CD8-positive, alpha-beta memory T cell (primary cell): Measurements from ENCODE around the gene MCTP2. TPM values are rescaled to one million over a fixed set of nuclear protein-coding genes. Genes with fewer than 3 reads are reported as not detected.
"Not testable (repeated sequence)": the region's sequence is repeated elsewhere in the genome, so short reads cannot be mapped to it uniquely, and the experiment has no call there.

Source experiments
- CTCF ChIA-PET: fragments of 350-600 bp; sonication (Branson Sonifier 250); formaldehyde crosslinking; loops from one replicate; lab custom pipeline; 2021; ENCODE audit warnings: antibody characterized with exemption; lab: Charles Lee
- POLR2A ChIA-PET: fragments of 350-600 bp; sonication (Branson Sonifier 250); formaldehyde crosslinking; loops from one replicate; lab custom pipeline; 2021; ENCODE audit warnings: antibody characterized with exemption; lab: Charles Lee
- DNase-seq, 5 donors: peaks; one replicate each; pipeline versions ENCODE4 v3.0.0 to v3.0.0-alpha.2; 2020 to 2022; ENCODE audit warnings: mixed read lengths in 1 of 5
- H3K27ac ChIP-seq: one replicate; pipeline ENCODE4 v1.7.0; 2013; ENCODE audit warnings: low read depth, mild to moderate bottlenecking, low read length, moderate library complexity
- H3K27me3 ChIP-seq: 2 replicates; pipeline ENCODE4 v1.7.0; 2013; ENCODE audit warnings: low read length, mild to moderate bottlenecking; ENCODE audit not compliant: insufficient read depth, poor library complexity, severe bottlenecking
- H3K36me3 ChIP-seq: 2 replicates; pipeline ENCODE4 v1.7.0; 2013; ENCODE audit warnings: mild to moderate bottlenecking, low read length, moderate library complexity; ENCODE audit not compliant: insufficient read depth
- H3K4me1 ChIP-seq: 2 replicates; pipeline ENCODE4 v1.7.0; 2013; ENCODE audit warnings: mild to moderate bottlenecking, low read length, moderate library complexity; ENCODE audit not compliant: insufficient read depth
- H3K4me3 ChIP-seq: 2 replicates; pipeline ENCODE4 v1.7.0; 2013; ENCODE audit warnings: mild to moderate bottlenecking, low read length
- H3K9me3 ChIP-seq: 2 replicates; pipeline ENCODE4 v1.7.0; 2013; ENCODE audit warnings: mild to moderate bottlenecking, low read length
- H3K27ac Mint-ChIP-seq, 8 donors: one replicate each; pipeline ENCODE4 v1.8.0; 2020 to 2021; ENCODE audit warnings: mixed read lengths in 8 of 8, mild to moderate bottlenecking in 6 of 8, inconsistent platforms in 3 of 8, moderate library complexity in 3 of 8
- H3K27me3 Mint-ChIP-seq, 2 donors: one replicate each; pipeline ENCODE4 v1.8.0; 2020 to 2021; ENCODE audit warnings: mixed read lengths in 2 of 2, mild to moderate bottlenecking in 1 of 2, moderate library complexity in 1 of 2
- H3K36me3 Mint-ChIP-seq, 3 donors: one replicate each; pipeline ENCODE4 v1.8.0; 2020 to 2021; ENCODE audit warnings: mixed read lengths in 3 of 3, inconsistent platforms in 1 of 3, mild to moderate bottlenecking in 1 of 3
- H3K4me1 Mint-ChIP-seq, 3 donors: one replicate each; pipeline ENCODE4 v1.8.0; 2020 to 2021; ENCODE audit warnings: mixed read lengths in 3 of 3, inconsistent platforms in 1 of 3, mild to moderate bottlenecking in 1 of 3
- H3K4me3 Mint-ChIP-seq, 7 donors: one replicate each; pipeline ENCODE4 v1.8.0; 2020 to 2021; ENCODE audit warnings: mixed read lengths in 7 of 7, mild to moderate bottlenecking in 6 of 7, moderate library complexity in 4 of 7, inconsistent platforms in 2 of 7
- H3K9me3 Mint-ChIP-seq, 5 donors: one replicate each; pipeline ENCODE4 v1.8.0; 2020 to 2022; ENCODE audit warnings: mixed read lengths in 5 of 5, mild to moderate bottlenecking in 3 of 5, moderate library complexity in 2 of 5, inconsistent platforms in 1 of 5
- polyA plus RNA-seq: library from polyadenylated mRNA; unstranded; fragments of 300-500 nt; fragmentation: Illumina TruSeq; gene quantifications from one replicate; pipeline ENCODE4 v1.2.3, GENCODE V29; 2021
- total RNA-seq, 2 experiments: library from RNA; stranded (reverse); gene quantifications; one replicate each; pipeline ENCODE4 v1.2.3, GENCODE V29; 2021

The MCTP2 gene
- total and polyA plus RNA-seq, 3 experiments from 2014 or later, result 13.6 to 17.0 (median 16.5) TPM

- Mint-ChIP-seq H3K9me3 (no peaks in the 10 kb centered on the region), H3K4me1 (peaks cover 72 to 96% (median 91%) of the 10 kb centered on the region in 3 donors), H3K4me3 (peak overlapping the region in 1 of 7 donors; percentile 22), H3K36me3 (no peaks in the 10 kb centered on the region), H3K27me3 (no peaks in the 10 kb centered on the region), H3K27ac (peak overlapping the region in 5 of 8 donors; percentile 5 to 56 (median 34))
- no peak overlapping the region for H3K27ac ChIP-seq
- H3K4me3 ChIP-seq, result no peak overlapping the region
- no peaks in the 10 kb centered on the region for H3K36me3 ChIP-seq
- ChIA-PET POLR2A (no interaction called here), CTCF (no interaction called here)
- no peaks in the 10 kb centered on the region for H3K27me3 ChIP-seq
- H3K9me3 ChIP-seq, result no peaks in the 10 kb centered on the region
- DNase-seq, result no peak
- peaks cover 19% of the 10 kb centered on the region for H3K4me1 ChIP-seq
Observed at GRCh38 chr15:94236608-94237007, 5.2 kb downstream of the MCTP2 start.

GRCh38 chr15:94237903-94238302, 6.5 kb downstream of the MCTP2 start:
- POLR2A ChIA-PET, result no interaction called here
- no peaks in the 10 kb centered on the region for H3K36me3 Mint-ChIP-seq
- H3K9me3 Mint-ChIP-seq, result no peaks in the 10 kb centered on the region

GRCh38 chr15:94238539-94239118, 7.3 kb downstream of the MCTP2 start:
- H3K4me1 ChIP-seq, result peaks cover 8% of the 10 kb centered on the region
- no peaks in the 10 kb centered on the region for H3K27me3 ChIP-seq
- DNase-seq, result no peak
- Mint-ChIP-seq H3K27ac (peak overlapping the region in 7 of 8 donors; percentile 4 to 89 (median 88)), H3K27me3 (no peaks in the 10 kb centered on the region), H3K36me3 (no peaks in the 10 kb centered on the region), H3K4me1 (peaks cover 61 to 88% (median 81%) of the 10 kb centered on the region in 3 donors), H3K4me3 (peak overlapping the region in 4 of 7 donors; percentile 22 to 47 (median 26)), H3K9me3 (no peaks in the 10 kb centered on the region)
- CTCF ChIA-PET, result interaction anchor here (1.0 to 2.0 kb wide), 2 partner anchors 9 to 11 kb away, joined by 3 to 4 read pairs; no protein-coding TSS in a partner anchor
- H3K36me3 ChIP-seq, result no peaks in the 10 kb centered on the region
- no peaks in the 10 kb centered on the region for H3K9me3 ChIP-seq
- H3K27ac ChIP-seq, result no peak overlapping the region
- POLR2A ChIA-PET, result interaction anchor here (0.6 kb wide), 1 partner anchor 247 kb away, joined by 10 read pairs; no protein-coding TSS in a partner anchor
- no peak overlapping the region for H3K4me3 ChIP-seq

More at GRCh38 chr15:94237903-94238302, 6.5 kb downstream of the MCTP2 start:
- CTCF ChIA-PET, result interaction anchor here (1.0 to 2.0 kb wide), 2 partner anchors 8 to 12 kb away, joined by 3 to 4 read pairs; no protein-coding TSS in a partner anchor
- no peaks in the 10 kb centered on the region for H3K27me3 Mint-ChIP-seq
- no peaks in the 10 kb centered on the region for H3K27me3 ChIP-seq
- DNase-seq, result no peak
- peaks cover 8% of the 10 kb centered on the region for H3K4me1 ChIP-seq
- H3K4me1 Mint-ChIP-seq, result peaks cover 67 to 95% (median 88%) of the 10 kb centered on the region in 3 donors
- H3K27ac Mint-ChIP-seq, result peak overlapping the region in 6 of 8 donors; percentile 27 to 75 (median 54)
- H3K4me3 ChIP-seq, result no peak overlapping the region
- H3K4me3 Mint-ChIP-seq, result no peak overlapping the region
- H3K36me3 ChIP-seq, result no peaks in the 10 kb centered on the region
- no peak overlapping the region for H3K27ac ChIP-seq
- H3K9me3 ChIP-seq, result no peaks in the 10 kb centered on the region

- H3K27me3 Mint-ChIP-seq, result no peaks in the 10 kb centered on the region
- peak overlapping the region in 1 of 7 donors; percentile 5 for H3K4me3 Mint-ChIP-seq
- H3K27ac Mint-ChIP-seq, result peak overlapping the region in 7 of 8 donors; percentile 11 to 87 (median 64)
- H3K36me3 Mint-ChIP-seq, result no peaks in the 10 kb centered on the region
- Histone ChIP-seq H3K36me3 (no peaks in the 10 kb centered on the region), H3K4me3 (no peak overlapping the region), H3K9me3 (no peaks in the 10 kb centered on the region), H3K27ac (no peak overlapping the region), H3K4me1 (peaks cover 8% of the 10 kb centered on the region), H3K27me3 (no peaks in the 10 kb centered on the region)
- ChIA-PET POLR2A (no interaction called here), CTCF (interaction anchor here (1.9 to 2.0 kb wide), 2 partner anchors 7 to 10 kb away, joined by 4 to 6 read pairs; partner anchors contain the start of gene MCTP2)
- peaks cover 54 to 79% (median 73%) of the 10 kb centered on the region in 3 donors for H3K4me1 Mint-ChIP-seq
- no peaks in the 10 kb centered on the region for H3K9me3 Mint-ChIP-seq
- no peak for DNase-seq
Observed at GRCh38 chr15:94239474-94239873, 8.1 kb downstream of the MCTP2 start.

- Histone ChIP-seq H3K36me3 (no peaks in the 10 kb centered on the region), H3K27ac (no peak overlapping the region), H3K4me3 (no peak overlapping the region), H3K9me3 (no peaks in the 10 kb centered on the region), H3K4me1 (peaks cover 8% of the 10 kb centered on the region), H3K27me3 (no peaks in the 10 kb centered on the region)
- POLR2A ChIA-PET, result interaction anchor here (1.7 kb wide), 1 partner anchor 9 kb away, joined by 7 read pairs; the partner anchor contains the start of gene MCTP2
- Mint-ChIP-seq H3K4me3 (no peak overlapping the region), H3K4me1 (peaks cover 51 to 69% (median 65%) of the 10 kb centered on the region in 3 donors), H3K27me3 (no peaks in the 10 kb centered on the region), H3K9me3 (no peaks in the 10 kb centered on the region), H3K27ac (peak overlapping the region in 5 of 8 donors; percentile 19 to 87 (median 52)), H3K36me3 (no peaks in the 10 kb centered on the region)
- DNase-seq, result no peak
- CTCF ChIA-PET, result interaction anchor here (1.9 kb wide), 1 partner anchor 8 kb away, joined by 6 read pairs; the partner anchor contains the start of gene MCTP2
Observed at GRCh38 chr15:94240480-94240879, 9.1 kb downstream of the MCTP2 start.

GRCh38 chr15:94242257-94242656, 10.9 kb downstream of the MCTP2 start:
- ChIA-PET POLR2A (no interaction called here), CTCF (no interaction called here)
- Histone ChIP-seq H3K4me1 (peaks cover 8% of the 10 kb centered on the region), H3K4me3 (no peak overlapping the region), H3K27ac (no peak overlapping the region), H3K36me3 (no peaks in the 10 kb centered on the region), H3K27me3 (no peaks in the 10 kb centered on the region), H3K9me3 (no peaks in the 10 kb centered on the region)
- no peak for DNase-seq
- Mint-ChIP-seq H3K27me3 (no peaks in the 10 kb centered on the region), H3K27ac (peak overlapping the region in 3 of 8 donors; percentile 5 to 71 (median 22)), H3K4me3 (no peak overlapping the region), H3K4me1 (peaks cover 47 to 64% (median 52%) of the 10 kb centered on the region in 3 donors), H3K9me3 (no peaks in the 10 kb centered on the region), H3K36me3 (peaks cover 0 to 1% (median 0%) of the 10 kb centered on the region in 3 donors)

GRCh38 chr15:94243003-94243402, 11.6 kb downstream of the MCTP2 start:
- POLR2A ChIA-PET, H3K4me3 Mint-ChIP-seq: not testable (repeated sequence)
- H3K4me1 Mint-ChIP-seq, result peaks cover 44 to 64% (median 45%) of the 10 kb centered on the region in 3 donors

GRCh38 chr15:94243418-94243817, 12.1 kb downstream of the MCTP2 start:
- Mint-ChIP-seq H3K36me3 (peaks cover 0 to 2% (median 1%) of the 10 kb centered on the region in 3 donors), H3K4me1 (peaks cover 43 to 66% (median 46%) of the 10 kb centered on the region in 3 donors)
- CTCF ChIA-PET, result no interaction called here

More at GRCh38 chr15:94243003-94243402, 11.6 kb downstream of the MCTP2 start:
- H3K4me3 ChIP-seq, H3K36me3 ChIP-seq, CTCF ChIA-PET, H3K27me3 ChIP-seq, H3K9me3 Mint-ChIP-seq, H3K27ac Mint-ChIP-seq, DNase-seq, H3K9me3 ChIP-seq, H3K4me1 ChIP-seq, H3K27me3 Mint-ChIP-seq, H3K27ac ChIP-seq, H3K36me3 Mint-ChIP-seq: not testable (repeated sequence)

More at GRCh38 chr15:94243418-94243817, 12.1 kb downstream of the MCTP2 start:
- H3K36me3 ChIP-seq, result no peaks in the 10 kb centered on the region
- no peaks in the 10 kb centered on the region for H3K9me3 ChIP-seq
- Mint-ChIP-seq H3K4me3 (no peak overlapping the region), H3K9me3 (no peaks in the 10 kb centered on the region), H3K27me3 (no peaks in the 10 kb centered on the region), H3K27ac (no peak overlapping the region)
- H3K27me3 ChIP-seq, result no peaks in the 10 kb centered on the region
- POLR2A ChIA-PET, result no interaction called here
- peaks cover 8% of the 10 kb centered on the region for H3K4me1 ChIP-seq
- no peak overlapping the region for H3K27ac ChIP-seq
- H3K4me3 ChIP-seq, result no peak overlapping the region
- no peak for DNase-seq
